Erythroblast (primary cell): ENCODE measurements around the gene PIK3C2A.

ENCODE experiments used
- GATA1 ChIP-seq: IDR thresholded peaks from 2 replicates; pipeline ENCODE4 v1.6.1; 2011; ENCODE audit warnings: low read depth, mild to moderate bottlenecking, control low read depth, low read length, moderate library complexity
- POLR2A ChIP-seq: IDR thresholded peaks from 2 replicates; pipeline ENCODE4 v1.6.1; 2011; ENCODE audit warnings: mild to moderate bottlenecking, low read length

DNA sequence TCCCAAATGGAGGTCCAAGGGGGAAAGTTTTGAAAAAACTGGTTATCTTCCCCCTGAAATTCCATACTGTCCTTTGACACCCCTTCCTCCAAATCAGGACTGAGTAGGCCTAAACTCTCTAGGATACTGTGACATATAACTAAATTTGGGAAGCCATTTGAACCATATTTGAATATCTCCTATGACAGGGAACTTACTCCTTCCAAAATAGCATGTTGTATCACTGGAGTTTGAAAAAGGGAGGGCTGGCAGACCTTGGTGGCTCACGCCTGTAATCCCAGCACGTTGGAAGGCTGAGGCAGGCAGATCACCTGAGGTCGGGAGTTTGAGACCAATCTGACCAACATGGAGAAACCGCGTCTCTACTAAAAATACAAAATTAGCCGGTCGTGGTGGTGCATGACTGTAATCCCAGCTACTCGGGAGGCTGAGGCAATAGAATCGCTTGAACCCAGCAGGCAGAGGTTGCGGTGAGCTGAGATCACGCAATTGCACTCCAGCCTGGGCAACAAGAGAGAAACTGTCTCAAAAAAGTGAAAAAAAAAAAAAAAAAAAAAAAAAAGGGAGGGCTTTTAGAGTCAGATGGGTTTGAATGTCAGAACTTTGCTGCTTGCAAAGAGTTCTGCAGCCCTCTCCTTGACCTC is 42.4 kb downstream of the PIK3C2A start:
- TF ChIP-seq POLR2A: no peak
- no peak for TF ChIP-seq GATA1
